Measurements from ENCODE around the gene FA2H.

Gene FA2H

GRCh38 chr16:74718741-74719610 lies 55.6 kb downstream of the FA2H start:
- Histone ChIP-seq H3K4me3 (ENCODE audit: low read depth in 1 of 5, low read length in 5 of 5) (no peak overlapping the region), H3K27ac (ENCODE audit: low read depth, low read length) (no peak overlapping the region), H3K27me3 (ENCODE audit: control insufficient read depth in 5 of 5, insufficient read depth in 4 of 5, low read length in 5 of 5) (no peaks in the 10 kb centered on the region), H3K36me3 (ENCODE audit: control insufficient read depth in 5 of 5, insufficient read depth in 5 of 5, low read length in 5 of 5) (no peaks in the 10 kb centered on the region), H3K9ac (ENCODE audit: low read length in 5 of 5) (no peak overlapping the region), H3K9me3 (ENCODE audit: control insufficient read depth in 5 of 5, low read length in 5 of 5) (no peaks in the 10 kb centered on the region), H3K4me1 (ENCODE audit: control insufficient read depth in 5 of 5, insufficient read depth in 5 of 5, low read length in 5 of 5) (no peaks in the 10 kb centered on the region)

- no peaks in the 10 kb centered on the region for H3K36me3 ChIP-seq (ENCODE audit: control insufficient read depth in 5 of 5, insufficient read depth in 5 of 5, low read length in 5 of 5)
- no peak overlapping the region for H3K27ac ChIP-seq (ENCODE audit: low read depth, low read length)
- no peaks in the 10 kb centered on the region for H3K4me1 ChIP-seq (ENCODE audit: control insufficient read depth in 5 of 5, insufficient read depth in 5 of 5, low read length in 5 of 5)
- no peak overlapping the region for H3K9ac ChIP-seq (ENCODE audit: low read length in 5 of 5)
- H3K9me3 ChIP-seq (ENCODE audit: control insufficient read depth in 5 of 5, low read length in 5 of 5) = no peaks in the 10 kb centered on the region
- peaks cover 0 to 5% (median 0%) of the 10 kb centered on the region in 5 donors for H3K27me3 ChIP-seq (ENCODE audit: control insufficient read depth in 5 of 5, insufficient read depth in 4 of 5, low read length in 5 of 5)
- H3K4me3 ChIP-seq (ENCODE audit: low read depth in 1 of 5, low read length in 5 of 5) = no peak overlapping the region
These were observed 56.5 kb downstream of the FA2H start for GRCh38 chr16:74718140-74718539.

GRCh38 chr16:74717367-74717766 lies 57.3 kb downstream of the FA2H start:
- Histone ChIP-seq H3K27me3 (ENCODE audit: control insufficient read depth in 5 of 5, insufficient read depth in 4 of 5, low read length in 5 of 5) (peaks cover 0 to 5% (median 0%) of the 10 kb centered on the region in 5 donors), H3K9ac (ENCODE audit: low read length in 5 of 5) (no peak overlapping the region), H3K4me3 (ENCODE audit: low read depth in 1 of 5, low read length in 5 of 5) (no peak overlapping the region), H3K4me1 (ENCODE audit: control insufficient read depth in 5 of 5, insufficient read depth in 5 of 5, low read length in 5 of 5) (no peaks in the 10 kb centered on the region), H3K36me3 (ENCODE audit: control insufficient read depth in 5 of 5, insufficient read depth in 5 of 5, low read length in 5 of 5) (no peaks in the 10 kb centered on the region), H3K27ac (ENCODE audit: low read depth, low read length) (no peak overlapping the region), H3K9me3 (ENCODE audit: control insufficient read depth in 5 of 5, low read length in 5 of 5) (no peaks in the 10 kb centered on the region)

- Histone ChIP-seq H3K9ac (ENCODE audit: low read length in 5 of 5) (no peak overlapping the region), H3K27ac (ENCODE audit: low read depth, low read length) (no peak overlapping the region)
These were observed 58.3 kb downstream of the FA2H start for GRCh38 chr16:74716355-74716754.

GRCh38 chr16:74713876-74714275 lies 60.7 kb downstream of the FA2H start:
- Histone ChIP-seq H3K27ac (ENCODE audit: low read depth, low read length) (no peak overlapping the region), H3K4me3 (ENCODE audit: low read depth in 1 of 5, low read length in 5 of 5) (no peak overlapping the region), H3K27me3 (ENCODE audit: control insufficient read depth in 5 of 5, insufficient read depth in 4 of 5, low read length in 5 of 5) (peaks cover 0 to 5% (median 0%) of the 10 kb centered on the region in 5 donors), H3K4me1 (ENCODE audit: control insufficient read depth in 5 of 5, insufficient read depth in 5 of 5, low read length in 5 of 5) (peaks cover 0 to 1% (median 0%) of the 10 kb centered on the region in 5 donors), H3K36me3 (ENCODE audit: control insufficient read depth in 5 of 5, insufficient read depth in 5 of 5, low read length in 5 of 5) (no peaks in the 10 kb centered on the region), H3K9ac (ENCODE audit: low read length in 5 of 5) (no peak overlapping the region), H3K9me3 (ENCODE audit: control insufficient read depth in 5 of 5, low read length in 5 of 5) (no peaks in the 10 kb centered on the region)

More at GRCh38 chr16:74716355-74716754, 58.3 kb downstream of the FA2H start:
- Histone ChIP-seq H3K4me3 (ENCODE audit: low read depth in 1 of 5, low read length in 5 of 5) (no peak overlapping the region), H3K36me3 (ENCODE audit: control insufficient read depth in 5 of 5, insufficient read depth in 5 of 5, low read length in 5 of 5) (no peaks in the 10 kb centered on the region), H3K27me3 (ENCODE audit: control insufficient read depth in 5 of 5, insufficient read depth in 4 of 5, low read length in 5 of 5) (peaks cover 0 to 5% (median 0%) of the 10 kb centered on the region in 5 donors), H3K4me1 (ENCODE audit: control insufficient read depth in 5 of 5, insufficient read depth in 5 of 5, low read length in 5 of 5) (no peaks in the 10 kb centered on the region), H3K9me3 (ENCODE audit: control insufficient read depth in 5 of 5, low read length in 5 of 5) (no peaks in the 10 kb centered on the region)

GRCh38 chr16:74713325-74713724 lies 61.3 kb downstream of the FA2H start:
- H3K4me3 ChIP-seq (ENCODE audit: low read depth in 1 of 5, low read length in 5 of 5) = no peak overlapping the region
- H3K9ac ChIP-seq (ENCODE audit: low read length in 5 of 5) = no peak overlapping the region
- peaks cover 0 to 5% (median 0%) of the 10 kb centered on the region in 5 donors for H3K27me3 ChIP-seq (ENCODE audit: control insufficient read depth in 5 of 5, insufficient read depth in 4 of 5, low read length in 5 of 5)
- H3K36me3 ChIP-seq (ENCODE audit: control insufficient read depth in 5 of 5, insufficient read depth in 5 of 5, low read length in 5 of 5) = no peaks in the 10 kb centered on the region
- no peak overlapping the region for H3K27ac ChIP-seq (ENCODE audit: low read depth, low read length)
- peaks cover 0 to 1% (median 0%) of the 10 kb centered on the region in 5 donors for H3K4me1 ChIP-seq (ENCODE audit: control insufficient read depth in 5 of 5, insufficient read depth in 5 of 5, low read length in 5 of 5)
- no peaks in the 10 kb centered on the region for H3K9me3 ChIP-seq (ENCODE audit: control insufficient read depth in 5 of 5, low read length in 5 of 5)

- Histone ChIP-seq H3K9me3 (ENCODE audit: control insufficient read depth in 5 of 5, low read length in 5 of 5) (no peaks in the 10 kb centered on the region), H3K27ac (ENCODE audit: low read depth, low read length) (no peak overlapping the region), H3K9ac (ENCODE audit: low read length in 5 of 5) (no peak overlapping the region), H3K4me1 (ENCODE audit: control insufficient read depth in 5 of 5, insufficient read depth in 5 of 5, low read length in 5 of 5) (peaks cover 0 to 1% (median 0%) of the 10 kb centered on the region in 5 donors), H3K36me3 (ENCODE audit: control insufficient read depth in 5 of 5, insufficient read depth in 5 of 5, low read length in 5 of 5) (no peaks in the 10 kb centered on the region), H3K4me3 (ENCODE audit: low read depth in 1 of 5, low read length in 5 of 5) (no peak overlapping the region), H3K27me3 (ENCODE audit: control insufficient read depth in 5 of 5, insufficient read depth in 4 of 5, low read length in 5 of 5) (peaks cover 0 to 5% (median 0%) of the 10 kb centered on the region in 5 donors)
These were observed 62.7 kb downstream of the FA2H start for GRCh38 chr16:74711938-74712337.

GRCh38 chr16:74710401-74710800 lies 64.2 kb downstream of the FA2H start:
- no peaks in the 10 kb centered on the region for H3K9me3 ChIP-seq (ENCODE audit: control insufficient read depth in 5 of 5, low read length in 5 of 5)
- no peak overlapping the region for H3K4me3 ChIP-seq (ENCODE audit: low read depth in 1 of 5, low read length in 5 of 5)
- H3K9ac ChIP-seq (ENCODE audit: low read length in 5 of 5) = no peak overlapping the region
- no peaks in the 10 kb centered on the region for H3K36me3 ChIP-seq (ENCODE audit: control insufficient read depth in 5 of 5, insufficient read depth in 5 of 5, low read length in 5 of 5)
- H3K27ac ChIP-seq (ENCODE audit: low read depth, low read length) = no peak overlapping the region
- peaks cover 0 to 5% (median 0%) of the 10 kb centered on the region in 5 donors for H3K27me3 ChIP-seq (ENCODE audit: control insufficient read depth in 5 of 5, insufficient read depth in 4 of 5, low read length in 5 of 5)
- peaks cover 0 to 1% (median 0%) of the 10 kb centered on the region in 5 donors for H3K4me1 ChIP-seq (ENCODE audit: control insufficient read depth in 5 of 5, insufficient read depth in 5 of 5, low read length in 5 of 5)

GRCh38 chr16:74709441-74709877 lies 65.2 kb downstream of the FA2H start:
- peaks cover 0 to 5% (median 0%) of the 10 kb centered on the region in 5 donors for H3K27me3 ChIP-seq (ENCODE audit: control insufficient read depth in 5 of 5, insufficient read depth in 4 of 5, low read length in 5 of 5)
- no peaks in the 10 kb centered on the region for H3K9me3 ChIP-seq (ENCODE audit: control insufficient read depth in 5 of 5, low read length in 5 of 5)
- H3K36me3 ChIP-seq (ENCODE audit: control insufficient read depth in 5 of 5, insufficient read depth in 5 of 5, low read length in 5 of 5) = no peaks in the 10 kb centered on the region
- no peak overlapping the region for H3K4me3 ChIP-seq (ENCODE audit: low read depth in 1 of 5, low read length in 5 of 5)
- H3K27ac ChIP-seq (ENCODE audit: low read depth, low read length) = no peak overlapping the region
- no peak overlapping the region for H3K9ac ChIP-seq (ENCODE audit: low read length in 5 of 5)
- H3K4me1 ChIP-seq (ENCODE audit: control insufficient read depth in 5 of 5, insufficient read depth in 5 of 5, low read length in 5 of 5) = peaks cover 0 to 1% (median 0%) of the 10 kb centered on the region in 5 donors

- Histone ChIP-seq H3K9ac (ENCODE audit: low read length in 5 of 5) (peak within 1 kb of the TSS; percentile 63 to 92 (median 81)), H3K27ac (ENCODE audit: low read depth, low read length) (peak within 1 kb of the TSS; percentile 90), H3K4me3 (ENCODE audit: low read depth in 1 of 5, low read length in 5 of 5) (peak within 1 kb of the TSS; percentile 82 to 96 (median 89)), H3K4me1 (ENCODE audit: control insufficient read depth in 5 of 5, insufficient read depth in 5 of 5, low read length in 5 of 5) (peaks cover 0 to 37% (median 32%) of the 10 kb centered on the region in 5 donors), H3K27me3 (ENCODE audit: control insufficient read depth in 5 of 5, insufficient read depth in 4 of 5, low read length in 5 of 5) (no peaks in the 10 kb centered on the region), H3K36me3 (ENCODE audit: control insufficient read depth in 5 of 5, insufficient read depth in 5 of 5, low read length in 5 of 5) (peaks cover 0 to 4% (median 0%) of the 10 kb centered on the region in 5 donors), H3K9me3 (ENCODE audit: control insufficient read depth in 5 of 5, low read length in 5 of 5) (no peaks in the 10 kb centered on the region)
These were observed 74.0 kb downstream of the FA2H start, which contains the start of gene MLKL for GRCh38 chr16:74700438-74701225. TSS of gene MLKL (minus strand) at chr16:74700862. CDS start at chr16:74695757, 5,105 bp downstream.
